Neural cell (in vitro differentiated cells): ENCODE results near the gene SLC12A4. TPM values are rescaled to one million over a fixed set of nuclear protein-coding genes. Genes with fewer than 3 reads are reported as not detected.
A peak's percentile ranks its signal among the peaks of the same experiment; 100 is the strongest.

Source experiments
- H2AFZ ChIP-seq: fragments of 200-600, 300-800 bp; sonication (generic), shearing (Covaris generic); 2 replicates; pipeline ENCODE4 v1.6.0; 2014; ENCODE audit warnings: low read depth, mild to moderate bottlenecking, antibody characterized with exemption, low read length, moderate library complexity
- H3F3A ChIP-seq: fragments of 200-600 bp; shearing (Covaris generic); 2 replicates; pipeline ENCODE4 v1.6.1; 2016; ENCODE audit warnings: mild to moderate bottlenecking, moderate library complexity, mixed read lengths, antibody characterized with exemption, low read length; ENCODE audit not compliant: insufficient read depth, poor library complexity, severe bottlenecking
- H3K27ac ChIP-seq: fragments of 200-600, 300-800 bp; sonication (generic), shearing (Covaris generic); 2 replicates; pipeline ENCODE4 v1.5.1; 2014; ENCODE audit warnings: mild to moderate bottlenecking, low read length, moderate library complexity
- H3K27me3 ChIP-seq: fragments of 300-800, 200-600 bp; sonication (generic), shearing (Covaris generic); 2 replicates; pipeline ENCODE4 v1.6.0; 2014; ENCODE audit warnings: mild to moderate bottlenecking, low read depth, low read length, moderate library complexity; ENCODE audit not compliant: insufficient read depth
- H3K36me3 ChIP-seq: fragments of 300-800, 200-600 bp; sonication (generic), shearing (Covaris generic); 2 replicates; pipeline ENCODE4 v1.5.1; 2014; ENCODE audit warnings: mild to moderate bottlenecking, antibody characterized with exemption, low read length, moderate library complexity; ENCODE audit not compliant: insufficient read depth
- H3K4me2 ChIP-seq: fragments of 300-800, 200-600 bp; sonication (generic), shearing (Covaris generic); 2 replicates; pipeline ENCODE4 v1.6.0; 2014; ENCODE audit warnings: mild to moderate bottlenecking, low read length
- H3K4me3 ChIP-seq: fragments of 300-800, 200-600 bp; sonication (generic), shearing (Covaris generic); 2 replicates; pipeline ENCODE4 v1.5.1; 2014; ENCODE audit warnings: mild to moderate bottlenecking, low read length, moderate library complexity
- H3K79me2 ChIP-seq: fragments of 200-600 bp; shearing (Covaris generic); replicated peaks from 2 replicates; pipeline ENCODE4 v1.6.0; 2014; ENCODE audit warnings: mild to moderate bottlenecking, low read length, moderate library complexity; ENCODE audit not compliant: insufficient read depth
- H3K9ac ChIP-seq: fragments of 300-800, 200-600 bp; sonication (generic), shearing (Covaris generic); 2 replicates; pipeline ENCODE4 v1.6.1; 2016; ENCODE audit warnings: mild to moderate bottlenecking, low read length, mixed read lengths
- H3K9me2 ChIP-seq: fragments of 200-600 bp; shearing (Covaris generic); 2 replicates; pipeline ENCODE4 v1.6.1; 2016; ENCODE audit warnings: mild to moderate bottlenecking, low read length, mixed read lengths; ENCODE audit not compliant: insufficient read depth
- H3K9me3 ChIP-seq: fragments of 200-600, 300-800 bp; sonication (generic), shearing (Covaris generic); 2 replicates; pipeline ENCODE4 v1.6.1; 2016; ENCODE audit warnings: mild to moderate bottlenecking, mixed run types, low read length, moderate library complexity, mixed read lengths
- H4K20me1 ChIP-seq: fragments of 200-600 bp; shearing (Covaris generic); 2 replicates; pipeline ENCODE4 v1.6.1; 2016; ENCODE audit warnings: mild to moderate bottlenecking, mixed run types; ENCODE audit not compliant: insufficient read depth
- EP300 ChIP-seq: fragments of 450-650 bp; conservative IDR thresholded peaks from 2 replicates; pipeline ENCODE4 v1.6.1; 2014; ENCODE audit warnings: antibody characterized with exemption, mild to moderate bottlenecking, moderate library complexity; ENCODE audit not compliant: poor library complexity, severe bottlenecking
- EZH2 ChIP-seq: fragments of 200-600, 300-800 bp; shearing (Covaris generic), sonication (generic); IDR thresholded peaks from 2 replicates; pipeline ENCODE4 v1.6.1; 2014; ENCODE audit warnings: antibody characterized with exemption, low read length, borderline replicate concordance, mild to moderate bottlenecking; ENCODE audit not compliant: insufficient read depth, poor library complexity, severe bottlenecking
- MXI1 ChIP-seq: fragments of 450-650 bp; conservative IDR thresholded peaks from 2 replicates; pipeline ENCODE4 v1.6.1; 2014; ENCODE audit warnings: antibody characterized with exemption, mild to moderate bottlenecking; ENCODE audit not compliant: poor library complexity, severe bottlenecking
- POLR2AphosphoS5 ChIP-seq: IDR thresholded peaks from 2 replicates; pipeline ENCODE4 v1.6.1; 2012
- RAD21 ChIP-seq: fragments of 450-650 bp; conservative IDR thresholded peaks from 2 replicates; pipeline ENCODE4 v1.6.1; 2014; ENCODE audit warnings: antibody characterized with exemption, mild to moderate bottlenecking, moderate library complexity
- REST ChIP-seq: IDR thresholded peaks from 2 replicates; pipeline ENCODE4 v1.6.1; 2012; ENCODE audit warnings: borderline replicate concordance
- SMC3 ChIP-seq: fragments of 450-650 bp; conservative IDR thresholded peaks from 2 replicates; pipeline ENCODE4 v1.6.1; 2014; ENCODE audit warnings: antibody characterized with exemption, mild to moderate bottlenecking, moderate library complexity; ENCODE audit not compliant: poor library complexity
- TAF1 ChIP-seq: IDR thresholded peaks from 2 replicates; pipeline ENCODE4 v1.6.1; 2012; ENCODE audit warnings: low read depth
- polyA plus RNA-seq: library from polyadenylated mRNA; depleted of rRNA; stranded (reverse); fragments of >200 nt; gene quantifications from 2 replicates; pipeline ENCODE4 v1.2.3, GENCODE V29; 2014
- TF ChIP-seq, protein P1 (sequence below): fragments of 450-650 bp; IDR thresholded peaks from 2 replicates; pipeline ENCODE4 v1.5.1; 2014; ENCODE audit warnings: antibody characterized with exemption, mild to moderate bottlenecking, moderate library complexity; ENCODE audit not compliant: poor library complexity, severe bottlenecking

Gene SLC12A4
- polyA plus RNA-seq, 1 donor from 2014 or later: 0.11 TPM

GRCh38 chr16:67993207-67994039 lies 25.0 kb upstream of the SLC12A4 start:
- Histone ChIP-seq H3K27me3 (no peaks in the 10 kb centered on the region), H3K9me2 (no peaks in the 10 kb centered on the region), H3F3A (no peaks in the 10 kb centered on the region), H3K36me3 (no peaks in the 10 kb centered on the region), H2AFZ (no peak overlapping the region), H3K4me3 (no peak overlapping the region), H3K4me2 (no peak overlapping the region), H3K27ac (no peak overlapping the region), H3K9me3 (no peaks in the 10 kb centered on the region), H3K79me2 (no peaks in the 10 kb centered on the region), H3K9ac (no peak overlapping the region), H4K20me1 (no peaks in the 10 kb centered on the region)
- TF ChIP-seq, protein P1, sequence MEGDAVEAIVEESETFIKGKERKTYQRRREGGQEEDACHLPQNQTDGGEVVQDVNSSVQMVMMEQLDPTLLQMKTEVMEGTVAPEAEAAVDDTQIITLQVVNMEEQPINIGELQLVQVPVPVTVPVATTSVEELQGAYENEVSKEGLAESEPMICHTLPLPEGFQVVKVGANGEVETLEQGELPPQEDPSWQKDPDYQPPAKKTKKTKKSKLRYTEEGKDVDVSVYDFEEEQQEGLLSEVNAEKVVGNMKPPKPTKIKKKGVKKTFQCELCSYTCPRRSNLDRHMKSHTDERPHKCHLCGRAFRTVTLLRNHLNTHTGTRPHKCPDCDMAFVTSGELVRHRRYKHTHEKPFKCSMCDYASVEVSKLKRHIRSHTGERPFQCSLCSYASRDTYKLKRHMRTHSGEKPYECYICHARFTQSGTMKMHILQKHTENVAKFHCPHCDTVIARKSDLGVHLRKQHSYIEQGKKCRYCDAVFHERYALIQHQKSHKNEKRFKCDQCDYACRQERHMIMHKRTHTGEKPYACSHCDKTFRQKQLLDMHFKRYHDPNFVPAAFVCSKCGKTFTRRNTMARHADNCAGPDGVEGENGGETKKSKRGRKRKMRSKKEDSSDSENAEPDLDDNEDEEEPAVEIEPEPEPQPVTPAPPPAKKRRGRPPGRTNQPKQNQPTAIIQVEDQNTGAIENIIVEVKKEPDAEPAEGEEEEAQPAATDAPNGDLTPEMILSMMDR: peak; percentile 76
- TF ChIP-seq EP300 (no peak), POLR2AphosphoS5 (no peak), MXI1 (no peak), EZH2 (no peak), REST (no peak), RAD21 (peak; percentile 54), SMC3 (peak; percentile 73), TAF1 (no peak)

DNA sequence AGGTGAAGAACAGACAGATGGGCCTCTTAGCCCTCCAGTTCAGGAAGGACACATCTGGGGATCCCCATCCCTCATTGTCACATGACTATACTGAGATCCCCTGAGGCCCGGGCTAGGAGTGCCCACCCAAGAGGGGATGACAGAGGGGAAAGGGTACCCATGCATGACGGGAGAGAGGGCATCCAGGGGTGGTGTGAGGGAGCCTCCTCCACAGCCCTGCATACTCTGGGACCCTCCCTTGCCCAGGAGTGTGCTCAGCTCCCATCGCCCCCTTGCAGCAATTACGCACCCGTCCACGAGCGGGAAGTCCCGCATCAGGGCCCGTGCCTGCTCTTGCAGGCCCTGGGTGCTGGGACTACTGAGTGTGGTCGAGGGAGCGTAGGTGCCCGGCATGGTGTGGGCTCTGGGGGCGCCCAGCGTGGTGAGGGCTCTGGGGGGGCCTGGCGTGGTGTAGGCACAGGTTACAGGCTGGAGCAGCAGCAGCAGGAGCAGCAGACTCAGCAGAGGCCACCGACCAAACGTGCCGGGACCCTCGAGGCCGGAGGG lies 24.3 kb upstream of the SLC12A4 start:
- Histone ChIP-seq H3K27me3 (no peaks in the 10 kb centered on the region), H2AFZ (no peak overlapping the region), H4K20me1 (no peaks in the 10 kb centered on the region), H3K4me2 (no peak overlapping the region), H3K36me3 (no peaks in the 10 kb centered on the region), H3K9ac (no peak overlapping the region), H3K79me2 (no peaks in the 10 kb centered on the region), H3K4me3 (no peak overlapping the region), H3K9me3 (no peaks in the 10 kb centered on the region), H3K27ac (no peak overlapping the region), H3F3A (no peaks in the 10 kb centered on the region), H3K9me2 (no peaks in the 10 kb centered on the region)
- TF ChIP-seq RAD21: no peak
- no peak for TF ChIP-seq EZH2
- no peak for TF ChIP-seq EP300
- TF ChIP-seq SMC3: no peak
- TF ChIP-seq POLR2AphosphoS5: no peak
- TF ChIP-seq REST: no peak
- no peak for TF ChIP-seq TAF1
- no peak for TF ChIP-seq MXI1
